SHP77 (cell line): Measurements from ENCODE around the gene PPP1CB.

ENCODE experiments used
- DNase-seq, 2 experiments: peaks; one replicate each; lab custom pipeline; 2025; lab: John Stamatoyannopoulos, UW

The PPP1CB gene

GRCh38 chr2:28745225-28745624, 6.4 kb upstream of the PPP1CB start:
- no peak for DNase-seq

GRCh38 chr2:28745876-28746275, 5.8 kb upstream of the PPP1CB start:
- DNase-seq, result no peak

GRCh38 chr2:28746429-28747111, 5.1 kb upstream of the PPP1CB start:
- no peak for DNase-seq

DNA sequence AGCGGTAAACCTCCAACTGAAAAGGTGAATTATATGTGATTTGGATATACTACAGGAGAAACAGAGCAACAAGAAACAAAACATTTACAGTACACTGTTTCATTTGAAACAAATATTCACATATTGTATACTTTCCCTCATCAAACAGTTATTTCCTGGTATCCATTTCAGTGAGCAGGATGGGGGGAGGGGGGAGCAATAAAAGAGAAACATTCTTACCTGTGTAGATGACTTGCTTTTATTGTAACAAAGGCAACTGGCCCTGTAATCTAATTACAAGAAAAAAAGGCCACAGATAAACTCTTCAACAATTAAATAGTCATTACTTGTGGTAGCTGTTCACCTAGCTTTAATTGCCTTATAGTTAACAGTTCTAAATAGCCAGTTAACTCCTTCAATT, 3.9 kb upstream of the PPP1CB start:
- DNase-seq, result no peak

DNA sequence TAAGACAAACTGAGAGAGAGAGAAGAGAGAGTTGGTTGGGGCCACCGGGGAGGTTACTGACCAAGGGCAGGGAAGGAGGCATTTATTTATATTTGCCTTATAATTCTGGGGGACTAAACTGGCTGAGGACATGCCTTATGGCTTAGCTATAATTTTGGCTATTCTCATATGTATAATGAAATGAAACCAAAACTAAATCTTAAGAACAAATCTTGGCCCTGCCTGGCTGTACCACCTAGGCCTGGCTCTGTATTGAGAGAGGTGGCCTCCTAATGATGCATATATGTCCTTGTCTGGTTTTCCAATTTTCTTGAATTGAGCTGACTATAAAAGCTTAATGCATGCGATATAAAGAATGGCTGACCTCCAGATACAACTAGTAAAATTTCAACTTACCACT, 3.5 kb upstream of the PPP1CB start:
- DNase-seq, result no peak

DNA sequence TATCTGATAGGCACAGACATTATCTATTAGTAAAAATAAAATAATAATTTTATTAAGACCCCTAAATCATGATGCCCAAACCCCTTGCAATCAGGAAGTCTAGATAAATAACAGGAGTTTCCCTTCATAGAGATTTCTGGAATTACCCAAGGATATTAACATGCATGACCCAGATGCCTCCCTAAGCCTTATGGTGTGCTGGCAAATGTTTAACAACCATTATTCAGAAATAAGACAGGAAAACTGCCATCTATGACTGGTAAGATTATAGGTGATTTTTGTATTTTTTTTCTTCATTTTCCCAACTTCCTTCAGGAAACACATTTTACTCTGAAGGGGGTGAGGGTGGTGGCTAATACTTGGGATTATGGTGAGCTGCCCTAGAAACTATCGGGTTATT, 2.7 kb upstream of the PPP1CB start:
- DNase-seq, result no peak

DNA sequence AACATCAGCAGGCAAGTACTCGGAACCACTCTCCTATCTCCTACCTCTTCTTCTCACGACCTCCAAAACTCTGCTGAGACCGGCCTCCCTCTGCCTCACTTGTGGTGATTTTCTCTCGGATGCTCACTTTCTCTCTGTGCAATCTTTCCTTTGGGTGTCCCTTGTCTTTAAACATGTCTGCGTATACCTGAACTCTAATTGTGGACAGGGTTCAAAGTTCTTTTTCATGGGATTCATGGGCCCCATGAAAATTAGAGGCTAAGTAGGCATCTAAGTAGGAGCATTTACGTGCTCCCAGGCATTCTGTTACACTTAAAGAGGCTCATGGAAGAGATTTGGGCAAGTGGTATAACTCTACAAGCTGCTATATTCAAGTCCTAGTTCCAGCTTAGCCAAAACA, 2.1 kb upstream of the PPP1CB start:
- DNase-seq, result no peak

DNA sequence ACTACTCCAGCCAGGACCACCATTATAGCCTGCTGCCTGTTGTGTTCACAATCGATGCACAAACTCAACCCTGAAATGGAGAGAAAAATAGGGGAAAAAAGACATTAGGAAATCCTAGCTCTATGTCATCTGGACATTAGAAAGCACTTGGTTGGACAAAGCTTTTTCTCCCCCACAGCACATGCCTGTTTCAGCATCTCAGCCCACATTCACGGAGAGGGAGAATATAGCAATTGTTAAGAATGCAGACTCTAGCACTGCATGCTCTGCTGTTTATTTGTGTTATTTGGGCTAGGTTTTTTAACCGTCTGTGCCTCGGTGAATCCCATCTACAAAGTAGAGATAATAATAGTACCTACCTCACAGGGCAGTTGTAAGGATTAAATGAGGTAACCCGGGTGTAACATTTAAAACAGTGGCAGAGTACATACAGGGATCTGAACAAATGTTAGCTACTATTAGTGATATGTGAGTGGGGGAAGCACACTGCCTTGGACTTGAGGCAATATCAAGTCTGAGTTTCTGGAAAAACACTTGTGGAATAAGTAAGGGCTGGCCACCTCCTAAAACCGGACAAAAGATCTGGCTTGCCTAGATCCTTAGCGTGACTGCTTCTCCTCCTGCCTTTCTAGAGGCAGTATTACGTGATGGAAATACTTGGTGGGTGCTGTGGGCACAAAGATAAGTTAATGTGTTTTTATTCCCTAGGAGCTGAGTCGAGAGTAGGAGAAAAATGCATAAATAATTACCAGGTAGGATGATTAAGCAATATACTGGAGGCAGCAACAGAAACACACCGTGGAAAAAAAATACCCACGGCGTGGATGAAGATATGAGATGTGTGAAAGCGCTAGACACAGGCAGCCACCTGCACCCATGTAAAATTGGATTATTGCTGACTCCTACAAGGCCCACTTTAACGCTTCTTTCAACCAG, 1.0 kb upstream of the PPP1CB start:
- peak in 1 of 2 experiments; percentile 20 for DNase-seq

GRCh38 chr2:28751956-28752630, 463 bp downstream of the PPP1CB start:
- DNase-seq, result peak; percentile 4 to 96

DNA sequence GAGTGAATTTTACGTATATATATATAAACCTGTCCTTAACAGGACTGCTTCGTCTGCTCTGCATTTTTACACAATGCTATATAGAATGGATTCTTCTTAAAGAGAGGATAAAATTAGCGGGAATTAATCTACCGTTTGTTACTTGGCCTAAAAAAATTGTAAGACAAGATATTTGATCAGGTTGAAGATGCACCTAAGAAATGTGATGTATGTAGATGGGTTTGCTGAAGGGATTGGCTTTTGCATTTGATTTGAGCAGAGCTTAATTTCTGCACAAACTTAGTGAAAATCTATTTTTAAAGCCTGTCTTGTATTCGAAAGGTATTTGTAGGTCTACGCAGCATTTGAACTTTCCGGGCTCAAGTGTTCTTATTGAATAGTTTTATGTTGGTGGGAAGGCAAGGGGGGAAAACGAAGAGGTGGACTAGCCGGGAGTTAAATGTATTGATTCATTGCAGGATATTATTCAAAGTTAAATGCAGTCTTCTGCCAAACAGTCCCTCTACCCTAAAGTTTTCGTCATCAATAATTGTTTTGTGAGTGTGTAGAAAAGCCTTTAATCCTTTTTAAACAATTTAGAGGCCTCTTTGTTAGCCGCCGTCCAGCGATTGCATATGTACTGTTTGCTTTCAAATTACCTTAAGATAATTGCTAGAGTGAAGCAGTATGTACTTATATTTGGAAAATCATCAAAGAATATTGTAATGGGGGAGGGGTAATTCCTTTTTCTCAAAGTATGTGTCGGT, 1.2 kb downstream of the PPP1CB start:
- no peak for DNase-seq

GRCh38 chr2:28754321-28754720, 2.7 kb downstream of the PPP1CB start:
- no peak for DNase-seq

DNA sequence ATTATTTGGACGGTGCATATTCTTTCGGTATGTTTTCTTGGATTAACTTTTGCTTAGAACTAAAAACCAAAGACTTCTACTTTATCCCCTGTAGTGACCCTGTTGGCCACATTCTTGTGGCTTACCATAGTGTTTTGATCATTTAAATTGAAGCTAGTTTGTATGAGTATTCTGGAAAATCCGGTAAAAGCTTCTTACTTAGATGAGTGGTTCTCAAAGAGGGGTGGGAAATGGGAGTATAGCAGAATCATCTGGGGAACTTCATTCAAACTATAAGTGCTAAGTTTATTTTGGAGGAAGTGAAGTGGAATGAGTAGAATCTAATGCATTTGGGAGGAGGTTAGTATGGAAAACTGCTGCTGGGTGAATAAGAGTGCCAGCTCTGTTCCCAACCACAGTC, 3.8 kb downstream of the PPP1CB start:
- no peak for DNase-seq

DNA sequence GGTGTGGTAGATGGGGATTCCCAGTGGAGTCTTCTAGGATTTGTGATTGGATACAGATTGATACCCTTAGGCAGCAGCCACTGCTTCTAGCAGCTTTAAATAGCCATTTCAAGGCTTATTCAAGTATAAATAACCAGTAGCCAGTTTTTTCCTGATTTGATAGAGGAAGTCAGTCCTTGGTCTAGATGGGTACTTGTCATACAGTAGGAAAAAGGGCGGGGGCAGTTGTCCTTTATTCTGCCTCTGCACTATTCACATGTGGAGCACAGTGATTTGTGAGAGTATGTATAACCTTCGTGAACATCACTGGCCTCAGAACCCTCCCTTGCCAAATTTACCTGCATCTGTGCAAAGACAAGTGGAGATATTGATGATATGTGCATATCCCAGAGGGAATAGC, 6.8 kb downstream of the PPP1CB start:
- no peak for DNase-seq

DNA sequence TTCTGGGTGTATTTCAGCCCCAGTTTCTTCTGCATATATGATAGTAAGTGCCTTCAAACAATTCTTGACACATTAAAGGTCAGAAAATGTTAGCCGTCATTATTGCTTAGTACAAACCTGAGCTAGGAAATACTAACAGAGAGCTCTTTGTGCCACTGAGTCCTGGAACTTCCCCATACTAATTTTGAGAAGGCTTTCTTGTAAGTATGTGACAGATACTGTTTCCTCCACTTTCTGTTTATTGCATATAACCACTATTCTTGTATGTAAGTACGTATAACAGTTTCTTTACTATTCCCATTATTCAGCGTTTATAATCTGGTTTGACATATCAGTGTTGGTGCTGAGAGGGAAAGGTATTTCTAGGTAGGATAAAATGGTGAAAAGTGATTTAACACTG, 9.8 kb downstream of the PPP1CB start:
- no peak for DNase-seq

DNA sequence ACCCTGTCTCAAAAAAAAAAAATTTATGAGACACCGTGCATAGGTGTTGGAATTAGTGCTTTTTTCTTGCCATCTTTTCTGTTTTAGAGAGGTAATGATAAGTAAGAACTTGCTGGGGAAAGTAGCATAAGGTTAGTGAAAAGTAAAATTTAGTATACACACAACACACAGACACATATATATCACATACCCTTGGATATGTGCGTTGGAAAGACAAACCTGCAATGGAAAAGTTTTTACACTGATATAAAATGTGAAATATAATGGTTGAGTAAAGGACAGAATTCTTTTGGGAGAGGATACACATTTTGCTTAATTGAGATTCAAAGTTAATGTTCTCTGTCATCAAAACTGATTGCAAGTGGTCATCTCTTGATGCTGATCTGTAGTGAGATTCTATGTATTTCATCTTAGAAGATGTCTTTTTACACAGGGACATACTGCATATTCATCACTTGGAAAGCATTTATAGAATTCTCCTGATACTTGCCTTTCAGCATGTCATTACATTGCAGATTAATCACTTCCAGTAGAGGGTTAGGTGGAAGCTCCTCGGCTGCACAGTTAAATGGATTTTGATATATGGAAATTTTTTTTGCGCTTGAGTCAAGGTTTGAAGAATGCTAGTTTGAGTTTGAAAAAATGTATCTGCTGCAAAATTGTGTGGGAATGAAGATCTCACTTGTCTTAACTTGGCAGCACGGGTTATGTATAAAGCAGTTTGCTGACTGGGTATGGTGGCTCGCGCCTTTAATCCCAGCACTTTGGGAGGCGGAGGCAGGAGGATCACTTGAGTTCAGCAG, 13.5 kb downstream of the PPP1CB start:
- no peak for DNase-seq

- no peak for DNase-seq
These were observed 14.4 kb downstream of the PPP1CB start for GRCh38 chr2:28766070-28766469.

GRCh38 chr2:28767337-28767736, 15.7 kb downstream of the PPP1CB start:
- DNase-seq, result no peak

GRCh38 chr2:28768422-28768821, 16.8 kb downstream of the PPP1CB start:
- no peak for DNase-seq

GRCh38 chr2:28768952-28769351, 17.3 kb downstream of the PPP1CB start:
- no peak for DNase-seq

DNA sequence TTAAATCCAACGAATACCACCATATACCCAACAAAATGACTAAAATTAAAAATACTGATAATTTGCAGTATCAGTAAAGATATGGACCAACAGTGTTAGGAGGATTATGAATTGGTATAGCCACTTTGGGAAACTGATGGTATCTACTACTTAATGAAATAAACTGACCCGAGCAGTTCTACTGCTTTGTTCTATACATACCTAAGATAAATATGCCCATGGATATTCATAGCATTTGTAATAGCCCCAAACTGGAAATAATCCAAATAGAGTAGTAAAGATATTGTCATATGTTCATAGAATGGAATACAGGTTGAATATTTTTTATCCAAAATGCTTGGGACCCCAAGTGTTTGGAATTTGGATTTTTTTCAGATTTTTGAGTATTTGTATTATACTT, 20.7 kb downstream of the PPP1CB start:
- no peak for DNase-seq

DNA sequence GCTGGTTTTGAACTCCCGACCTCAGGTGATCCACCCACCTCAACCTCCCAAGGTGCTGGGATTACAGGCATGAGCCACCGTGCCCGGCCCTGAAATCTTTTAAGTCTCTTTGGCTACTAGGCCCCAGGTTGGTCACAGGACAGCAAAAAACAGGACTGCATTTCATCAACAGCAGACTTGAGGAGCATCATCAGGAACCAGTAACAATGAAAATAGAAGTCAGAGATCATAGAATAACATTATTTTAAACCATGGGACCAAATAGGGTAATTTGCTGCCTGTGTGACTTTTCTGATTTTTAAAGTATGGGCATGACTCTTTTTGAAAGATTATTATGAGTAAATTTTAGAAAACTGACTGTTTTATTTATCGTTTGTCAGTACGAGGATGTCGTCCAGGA, 24.8 kb downstream of the PPP1CB start:
- no peak for DNase-seq
